ENCODE results near the gene GYPC. TPM values are rescaled to one million over a fixed set of nuclear protein-coding genes. Genes with fewer than 3 reads are reported as not detected.

Gene GYPC
- total and polyA plus RNA-seq, 2 of the 4 experiments (the other 2 are of a cell fraction) = 53.4 to 96.3 TPM

- H3K27me3 ChIP-seq (ENCODE audit: control insufficient read depth, insufficient read depth, low read length) = no peaks in the 10 kb centered on the region
- CTCF ChIA-PET = no interaction called here
- H4K20me1 ChIP-seq (ENCODE audit: insufficient read depth, low read length) = no peaks in the 10 kb centered on the region
- no peaks in the 10 kb centered on the region for H3K4me1 ChIP-seq (ENCODE audit: control insufficient read depth, insufficient read depth, low read length)
- in situ Hi-C loops (cut with MboI; ENCODE audit: low sequenced_read_pairs) = no loop called here
- no peak overlapping the region for H4K8ac ChIP-seq (ENCODE audit: low read depth in 2 of 2, low read length in 2 of 2)
- BruUV-seq (replicated peaks) = no TSS peak
- H2BK120ac ChIP-seq (ENCODE audit: low read depth, low read length) = no peak overlapping the region
- no peak overlapping the region for H2AK9ac ChIP-seq (replicated peaks; ENCODE audit: low read depth, low read length, poor library complexity)
- dilution Hi-C loops (cut with HindIII; ENCODE audit: low sequenced_read_pairs, unreplicated experiment) = no loop called here
- intact Hi-C loops (cut with micrococcal nuclease) = no loop called here
- no peaks in the 10 kb centered on the region for H3K9me3 ChIP-seq (ENCODE audit: control insufficient read depth, insufficient read depth, low read length)
- no peak for DNase-seq
- H4K91ac ChIP-seq (ENCODE audit: insufficient read depth, low read depth, low read length) = no peak overlapping the region
- no peak for ATAC-seq (ENCODE audit: low read depth)
- no peak overlapping the region for H2AK5ac ChIP-seq (ENCODE audit: low read depth, low read length)
- H3K9ac ChIP-seq (ENCODE audit: low read depth, low read length) = no peak overlapping the region
- no peak overlapping the region for H3K4me3 ChIP-seq (ENCODE audit: insufficient read depth, low read depth, low read length)
- no peak overlapping the region for H3K4me2 ChIP-seq (ENCODE audit: low read depth, low read length)
- TF ChIP-seq CEBPB (IDR thresholded peaks at IDR 0.05; ENCODE audit: low read depth, low read length) = no peak
- TF ChIP-seq NFE2L2 (IDR thresholded peaks at IDR 0.05; ENCODE audit: low read depth, low read length) = no peak
- no peak for TF ChIP-seq MXI1 (IDR thresholded peaks at IDR 0.05; ENCODE audit: borderline replicate concordance, low read depth, low read length)
- TF ChIP-seq SMC3 (IDR thresholded peaks at IDR 0.05; ENCODE audit: low read depth, low read length) = no peak
- no peak for TF ChIP-seq CTCF (conservative IDR thresholded peaks at IDR 0.05; ENCODE audit: low read depth, low read length)
- TF ChIP-seq MAZ (IDR thresholded peaks at IDR 0.05; ENCODE audit: borderline replicate concordance, low read depth, low read length) = no peak
- TF ChIP-seq MAFK (IDR thresholded peaks at IDR 0.05; ENCODE audit: low read depth, low read length) = no peak
- TF ChIP-seq FOS (IDR thresholded peaks at IDR 0.05; ENCODE audit: low read depth, low read length) = no peak
- no peak for TF ChIP-seq POLR2A (IDR thresholded peaks at IDR 0.05; ENCODE audit: low read depth, low read length)
- TF ChIP-seq USF2 (IDR thresholded peaks at IDR 0.05; ENCODE audit: low read depth, low read length) = no peak
- TF ChIP-seq RCOR1 (IDR thresholded peaks at IDR 0.05; ENCODE audit: insufficient replicate concordance, low read length) = no peak
- TF ChIP-seq BHLHE40 (IDR thresholded peaks at IDR 0.05; ENCODE audit: low read depth, low read length) = no peak
- TF ChIP-seq CHD1 (IDR thresholded peaks at IDR 0.05; ENCODE audit: low read depth, low read length) = no peak
- no peak for TF ChIP-seq ELK1 (IDR thresholded peaks at IDR 0.05; ENCODE audit: borderline replicate concordance, low read depth, low read length)
- no peak for TF ChIP-seq RFX5 (IDR thresholded peaks at IDR 0.05; ENCODE audit: low read depth, low read length)
- TF ChIP-seq RAD21 (IDR thresholded peaks at IDR 0.05; ENCODE audit: low read length) = no peak
- no peak overlapping the region for H3K4ac ChIP-seq (ENCODE audit: low read depth, low read length)
- no peak overlapping the region for H3K18ac ChIP-seq (ENCODE audit: low read depth, low read length)
- H2AFZ ChIP-seq (replicated peaks; ENCODE audit: low read length, poor library complexity) = no peak overlapping the region
- no peaks in the 10 kb centered on the region for H3K79me1 ChIP-seq (ENCODE audit: low read depth in 1 of 2, low read length in 2 of 2)
- POLR2A ChIA-PET (ENCODE audit: unreplicated experiment) = interaction anchor here (0.9 kb wide), 1 partner anchor 11 kb away, joined by 3 read pairs; no protein-coding TSS in a partner anchor
- no peaks in the 10 kb centered on the region for H3K9me1 ChIP-seq (ENCODE audit: insufficient read depth, low read length)
- H2BK20ac ChIP-seq (ENCODE audit: low read depth, low read length) = no peak overlapping the region
- H2BK5ac ChIP-seq (ENCODE audit: low read depth, low read length, poor library complexity, severe bottlenecking) = no peak overlapping the region
- no peak overlapping the region for H3K56ac ChIP-seq (ENCODE audit: extremely low read depth, insufficient read depth, low read length)
- H3K36me3 ChIP-seq (ENCODE audit: control insufficient read depth, insufficient read depth, low read length) = no peaks in the 10 kb centered on the region
- no peak overlapping the region for H2BK15ac ChIP-seq (ENCODE audit: low read depth, low read length)
- H3K27ac ChIP-seq (ENCODE audit: insufficient read depth, low read length) = no peak overlapping the region
- H4K5ac ChIP-seq (ENCODE audit: low read depth, low read length) = no peak overlapping the region
- H3K23ac ChIP-seq (ENCODE audit: low read depth, low read length) = no peak overlapping the region
- 67% methylated on average over 3 of the region's 6 CpGs; no CpG with 5 or more reads in 1 of the 2 experiments for WGBS, 2 experiments (ENCODE audit: extremely low coverage in 2 of 2, insufficient read length in 1 of 2)
- H3K14ac ChIP-seq (replicated peaks; ENCODE audit: low read depth, low read length) = no peak overlapping the region
Observed at GRCh38 chr2:126616606-126617069, 39.3 kb upstream of the GYPC start.
